HG03139 (cell line): ENCODE results near the gene RPL26.

Source experiments
- ATAC-seq: cut with Tn5 transposase; IDR thresholded peaks from one replicate; pipeline ENCODE4 v1.9.1; 2021; ENCODE audit not compliant: unreplicated experiment

Gene RPL26

DNA sequence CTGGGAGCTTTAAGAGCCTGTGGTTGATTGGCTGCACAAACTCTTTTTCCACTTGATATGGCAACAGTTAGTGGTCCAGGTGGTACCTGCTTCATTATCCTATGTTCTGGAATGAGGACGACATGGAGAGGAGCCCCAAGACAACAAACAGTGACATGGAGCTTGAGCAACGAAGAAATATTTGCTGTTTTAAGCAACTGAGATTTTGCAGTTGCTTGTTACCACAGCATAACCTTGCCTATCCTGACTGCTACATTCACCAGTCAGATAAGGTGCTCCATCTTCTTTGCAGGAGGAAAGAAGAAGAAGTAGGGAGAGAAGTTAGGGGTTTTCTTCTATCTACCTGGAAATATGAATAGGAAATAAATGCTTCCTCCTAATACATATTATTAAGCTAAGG, 50.9 kb downstream of the RPL26 start:
- no peak for ATAC-seq
